Astrocyte (in vitro differentiated cells and primary cell): ENCODE measurements around the gene MYL6B. TPM values are rescaled to one million over a fixed set of nuclear protein-coding genes. Genes with fewer than 3 reads are reported as not detected.

ENCODE experiments used
- DNase-seq: peaks from one replicate; pipeline ENCODE4 v3.0.0-alpha.2; 2010; ENCODE audit warnings: low read depth
- FAIRE-seq: peaks from 2 replicates; lab custom pipeline; 2011; peaks lifted over from hg19 to GRCh38; lab: Jason Lieb, UNC
- H2AFZ ChIP-seq: 2 replicates; pipeline ENCODE4 v1.6.0; 2012; ENCODE audit warnings: low read depth, low read length, inconsistent platforms
- H3K27ac ChIP-seq: 2 replicates; pipeline ENCODE4 v1.5.1; 2011; ENCODE audit warnings: low read depth, low read length, inconsistent platforms
- H3K27me3 ChIP-seq: 2 replicates; pipeline ENCODE4 v1.6.0; 2011; ENCODE audit warnings: low read length, inconsistent platforms; ENCODE audit not compliant: insufficient read depth
- H3K36me3 ChIP-seq: 2 replicates; pipeline ENCODE4 v1.5.1; 2011; ENCODE audit warnings: low read length, inconsistent platforms; ENCODE audit not compliant: insufficient read depth
- H3K4me1 ChIP-seq: 2 replicates; pipeline ENCODE4 v1.5.1; 2011; ENCODE audit warnings: low read length, inconsistent platforms; ENCODE audit not compliant: insufficient read depth
- H3K4me2 ChIP-seq: 2 replicates; pipeline ENCODE4 v1.6.0; 2012; ENCODE audit warnings: low read length, inconsistent platforms
- H3K4me3 ChIP-seq: 2 replicates; pipeline ENCODE4 v1.5.1; 2011; ENCODE audit warnings: low read depth, mild to moderate bottlenecking, low read length, inconsistent platforms; ENCODE audit not compliant: insufficient read depth
- H3K79me2 ChIP-seq: 2 replicates; pipeline ENCODE4 v1.6.0; 2012; ENCODE audit warnings: mild to moderate bottlenecking, low read length, inconsistent platforms; ENCODE audit not compliant: insufficient read depth
- H3K9ac ChIP-seq: 2 replicates; pipeline ENCODE4 v1.6.0; 2012; ENCODE audit warnings: mild to moderate bottlenecking, low read length, inconsistent platforms
- H3K9me3 ChIP-seq: 2 replicates; pipeline ENCODE4 v1.5.1; 2012; ENCODE audit warnings: low read depth, mild to moderate bottlenecking, low read length, inconsistent platforms; ENCODE audit not compliant: insufficient read depth
- H4K20me1 ChIP-seq: 2 replicates; pipeline ENCODE4 v1.6.0; 2012; ENCODE audit warnings: low read length, inconsistent platforms; ENCODE audit not compliant: insufficient read depth
- H3K27ac Mint-ChIP-seq: one replicate; pipeline ENCODE4 v1.8.0; 2021; ENCODE audit warnings: mild to moderate bottlenecking, mixed read lengths; ENCODE audit not compliant: unreplicated experiment
- H3K27me3 Mint-ChIP-seq: one replicate; pipeline ENCODE4 v1.8.0; 2021; ENCODE audit warnings: low read depth, mixed read lengths; ENCODE audit not compliant: unreplicated experiment
- H3K36me3 Mint-ChIP-seq: one replicate; pipeline ENCODE4 v1.8.0; 2021; ENCODE audit warnings: low read depth, mixed read lengths; ENCODE audit not compliant: unreplicated experiment
- H3K4me1 Mint-ChIP-seq: one replicate; pipeline ENCODE4 v1.8.0; 2021; ENCODE audit warnings: low read depth, mixed read lengths; ENCODE audit not compliant: unreplicated experiment
- H3K4me3 Mint-ChIP-seq: one replicate; pipeline ENCODE4 v1.8.0; 2021; ENCODE audit warnings: mild to moderate bottlenecking, moderate library complexity, mixed read lengths; ENCODE audit not compliant: unreplicated experiment
- H3K9me3 Mint-ChIP-seq: one replicate; pipeline ENCODE4 v1.8.0; 2021; ENCODE audit warnings: mild to moderate bottlenecking, mixed read lengths; ENCODE audit not compliant: unreplicated experiment
- CTCF ChIP-seq: IDR thresholded peaks from 2 replicates; pipeline ENCODE4 v1.5.1; 2011; ENCODE audit warnings: low read depth, mild to moderate bottlenecking, inconsistent platforms, low read length, moderate library complexity; ENCODE audit not compliant: insufficient read depth
- EZH2 ChIP-seq: IDR thresholded peaks from 2 replicates; pipeline ENCODE4 v1.6.1; 2012; ENCODE audit warnings: mild to moderate bottlenecking, low read length, inconsistent platforms; ENCODE audit not compliant: insufficient read depth
- total RNA-seq: library from RNA; stranded (reverse); gene quantifications from 2 replicates; pipeline ENCODE4 v1.2.1, GENCODE V29; 2021

MYL6B gene
- total RNA-seq, 1 donor from 2014 or later: 118 TPM

GRCh38 chr12:56105609-56105902 lies 46.8 kb upstream of the MYL6B start:
- H3K27ac Mint-ChIP-seq: peak overlapping the region; percentile 95
- H2AFZ ChIP-seq: no peak overlapping the region
- no peak overlapping the region for H3K27ac ChIP-seq
- peak overlapping the region; percentile 99 for H3K4me3 Mint-ChIP-seq
- H3K36me3 ChIP-seq: peaks cover 21% of the 10 kb centered on the region
- H3K9me3 ChIP-seq: no peaks in the 10 kb centered on the region
- H3K4me3 ChIP-seq: peak overlapping the region; percentile 90
- H3K27me3 ChIP-seq: no peaks in the 10 kb centered on the region
- H3K79me2 ChIP-seq: peaks cover 43% of the 10 kb centered on the region
- no peak for FAIRE-seq
- H3K9ac ChIP-seq: peak overlapping the region; percentile 99
- peaks cover 15% of the 10 kb centered on the region for H3K36me3 Mint-ChIP-seq
- H3K4me1 Mint-ChIP-seq: peaks cover 12% of the 10 kb centered on the region
- no peaks in the 10 kb centered on the region for H3K4me1 ChIP-seq
- TF ChIP-seq EZH2 (no peak), CTCF (no peak)
- peaks cover 20% of the 10 kb centered on the region for H4K20me1 ChIP-seq
- H3K4me2 ChIP-seq: peak overlapping the region; percentile 88
- no peak for DNase-seq
- no peaks in the 10 kb centered on the region for H3K9me3 Mint-ChIP-seq
- H3K27me3 Mint-ChIP-seq: no peaks in the 10 kb centered on the region

- Histone ChIP-seq H3K9ac (peak overlapping the region; percentile 1), H3K4me2 (no peak overlapping the region), H3K27me3 (no peaks in the 10 kb centered on the region), H3K27ac (no peak overlapping the region), H3K36me3 (peaks cover 35% of the 10 kb centered on the region), H3K4me1 (no peaks in the 10 kb centered on the region), H2AFZ (no peak overlapping the region), H3K79me2 (peaks cover 43% of the 10 kb centered on the region), H3K4me3 (no peak overlapping the region), H4K20me1 (peaks cover 20% of the 10 kb centered on the region), H3K9me3 (no peaks in the 10 kb centered on the region)
- FAIRE-seq (no peak), DNase-seq (no peak)
- Mint-ChIP-seq H3K4me1 (peaks cover 12% of the 10 kb centered on the region), H3K27me3 (no peaks in the 10 kb centered on the region), H3K4me3 (no peak overlapping the region), H3K27ac (no peak overlapping the region), H3K9me3 (no peaks in the 10 kb centered on the region), H3K36me3 (peaks cover 13% of the 10 kb centered on the region)
- TF ChIP-seq EZH2 (no peak), CTCF (no peak)
These were observed 45.1 kb upstream of the MYL6B start for GRCh38 chr12:56107242-56107641.

GRCh38 chr12:56110571-56110970 lies 41.8 kb upstream of the MYL6B start:
- Histone ChIP-seq H3K4me3 (no peak overlapping the region), H3K4me1 (peaks cover 3% of the 10 kb centered on the region), H3K4me2 (no peak overlapping the region), H3K36me3 (peaks cover 45% of the 10 kb centered on the region), H3K9ac (no peak overlapping the region), H3K79me2 (peaks cover 30% of the 10 kb centered on the region), H4K20me1 (peaks cover 14% of the 10 kb centered on the region), H3K27ac (no peak overlapping the region), H3K9me3 (no peaks in the 10 kb centered on the region), H3K27me3 (no peaks in the 10 kb centered on the region), H2AFZ (no peak overlapping the region)
- Mint-ChIP-seq H3K4me3 (no peak overlapping the region), H3K27me3 (no peaks in the 10 kb centered on the region), H3K27ac (no peak overlapping the region), H3K36me3 (peaks cover 17% of the 10 kb centered on the region), H3K4me1 (peaks cover 5% of the 10 kb centered on the region), H3K9me3 (no peaks in the 10 kb centered on the region)
- FAIRE-seq (no peak), DNase-seq (no peak)
- TF ChIP-seq CTCF (no peak), EZH2 (no peak)
